ENCODE measurements around the gene NCK2. TPM values are rescaled to one million over a fixed set of nuclear protein-coding genes. Genes with fewer than 3 reads are reported as not detected.

The NCK2 gene
- total RNA-seq, 1 donor from 2014 or later: 39.9 TPM

- no peak for ATAC-seq
- intact Hi-C loops (cut with micrococcal nuclease): no loop called here
Measured at GRCh38 chr2:105800953-105801635, 56.4 kb downstream of the NCK2 start.

GRCh38 chr2:105801961-105802360 is 57.2 kb downstream of the NCK2 start:
- no peak for DNase-seq
- intact Hi-C loops (cut with micrococcal nuclease): no loop called here
- ATAC-seq: peak; percentile 15

More at GRCh38 chr2:105800953-105801635, 56.4 kb downstream of the NCK2 start:
- no peak for DNase-seq

GRCh38 chr2:105802587-105802986 is 57.9 kb downstream of the NCK2 start:
- intact Hi-C loops (cut with micrococcal nuclease): no loop called here
- DNase-seq: no peak
- ATAC-seq: no peak

GRCh38 chr2:105803337-105803736 is 58.6 kb downstream of the NCK2 start:
- no peak for DNase-seq
- intact Hi-C loops (cut with micrococcal nuclease): no loop called here
- no peak for ATAC-seq

GRCh38 chr2:105803773-105804172 is 59.1 kb downstream of the NCK2 start:
- ATAC-seq: no peak
- intact Hi-C loops (cut with micrococcal nuclease): no loop called here
- no peak for DNase-seq

- ATAC-seq: no peak
- intact Hi-C loops (cut with micrococcal nuclease): no loop called here
- DNase-seq: no peak
Measured at GRCh38 chr2:105804266-105804665, 59.6 kb downstream of the NCK2 start.

GRCh38 chr2:105806996-105807395 is 62.3 kb downstream of the NCK2 start:
- DNase-seq (no peak), ATAC-seq (no peak)
- intact Hi-C loops (cut with micrococcal nuclease): no loop called here

- no peak for ATAC-seq
- DNase-seq: no peak
- intact Hi-C loops (cut with micrococcal nuclease): no loop called here
Measured at GRCh38 chr2:105808423-105809096, 63.8 kb downstream of the NCK2 start.

- DNase-seq (no peak), ATAC-seq (no peak)
- intact Hi-C loops (cut with micrococcal nuclease): no loop called here
Measured at GRCh38 chr2:105809097-105809473, 64.4 kb downstream of the NCK2 start.

- no peak for ATAC-seq
- intact Hi-C loops (cut with micrococcal nuclease): no loop called here
Measured at GRCh38 chr2:105809723-105810122, 65.0 kb downstream of the NCK2 start.

GRCh38 chr2:105812180-105813044 is 67.7 kb downstream of the NCK2 start:
- DNase-seq: peak; percentile 69
- peak; percentile 94 for ATAC-seq
- intact Hi-C loops (cut with micrococcal nuclease): no loop called here

More at GRCh38 chr2:105809723-105810122, 65.0 kb downstream of the NCK2 start:
- DNase-seq: no peak

DNA sequence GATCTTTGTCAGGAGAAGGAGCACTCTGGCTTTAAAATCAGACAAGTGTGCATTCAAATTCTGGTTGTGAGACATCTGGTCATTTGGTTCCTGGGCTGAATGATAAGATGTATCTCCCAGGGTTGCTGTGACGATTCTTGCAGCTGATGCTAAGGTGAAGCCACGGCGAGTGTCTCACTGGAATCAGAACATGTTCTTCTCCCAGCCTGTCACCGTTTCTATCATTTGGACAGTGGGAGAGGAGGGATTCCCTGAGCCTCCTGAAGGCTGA is 68.3 kb downstream of the NCK2 start:
- ATAC-seq: no peak
- intact Hi-C loops (cut with micrococcal nuclease): no loop called here
- no peak for DNase-seq

DNA sequence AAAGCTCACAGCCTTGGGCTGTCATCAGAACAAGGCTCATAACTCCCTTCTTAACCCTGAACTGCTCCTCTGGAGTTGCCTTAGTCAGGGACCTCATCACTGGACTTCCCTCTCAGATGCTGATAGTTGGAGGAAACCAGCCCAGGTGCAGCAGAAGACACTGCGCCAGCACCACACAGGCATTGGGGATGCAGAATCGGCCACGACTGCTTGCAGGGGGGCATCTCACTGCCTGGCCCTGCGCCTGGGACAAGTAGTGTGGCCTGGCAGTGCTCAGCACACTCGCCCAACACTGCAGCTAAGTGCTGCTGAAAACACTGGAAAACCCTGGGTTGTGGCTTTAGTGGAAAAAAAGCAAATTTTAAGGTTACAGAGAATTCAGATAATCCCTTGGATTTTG is 68.7 kb downstream of the NCK2 start:
- ATAC-seq (no peak), DNase-seq (no peak)
- intact Hi-C loops (cut with micrococcal nuclease): no loop called here

- ATAC-seq (no peak), DNase-seq (no peak)
- intact Hi-C loops (cut with micrococcal nuclease): no loop called here
Measured at GRCh38 chr2:105814291-105814940, 69.7 kb downstream of the NCK2 start.

DNA sequence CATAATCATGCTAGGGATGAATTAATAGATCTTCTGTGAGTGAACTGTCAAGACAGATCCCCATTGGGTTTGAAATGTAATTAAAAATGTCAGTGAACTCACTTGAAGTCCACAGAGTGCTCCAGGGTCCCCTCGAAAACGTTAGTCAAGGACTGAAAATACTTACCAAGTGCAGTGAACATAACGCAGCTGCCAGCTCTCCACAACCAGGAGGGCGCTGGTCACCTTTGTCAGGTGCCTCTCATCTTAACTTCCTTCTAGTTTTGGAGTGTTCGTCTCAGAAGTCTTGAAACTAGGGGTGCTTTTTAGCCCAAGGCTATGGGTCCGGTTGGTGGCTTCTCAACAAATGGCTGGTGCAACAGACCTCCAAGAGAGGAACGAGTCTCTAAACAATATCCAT is 70.7 kb downstream of the NCK2 start:
- DNase-seq: no peak
- no peak for ATAC-seq
- intact Hi-C loops (cut with micrococcal nuclease): no loop called here

GRCh38 chr2:105820151-105820550 is 75.4 kb downstream of the NCK2 start:
- intact Hi-C loops (cut with micrococcal nuclease): no loop called here
- ATAC-seq (no peak), DNase-seq (no peak)

GRCh38 chr2:105820691-105821090 is 76.0 kb downstream of the NCK2 start:
- intact Hi-C loops (cut with micrococcal nuclease): no loop called here
- DNase-seq: no peak
- no peak for ATAC-seq

DNA sequence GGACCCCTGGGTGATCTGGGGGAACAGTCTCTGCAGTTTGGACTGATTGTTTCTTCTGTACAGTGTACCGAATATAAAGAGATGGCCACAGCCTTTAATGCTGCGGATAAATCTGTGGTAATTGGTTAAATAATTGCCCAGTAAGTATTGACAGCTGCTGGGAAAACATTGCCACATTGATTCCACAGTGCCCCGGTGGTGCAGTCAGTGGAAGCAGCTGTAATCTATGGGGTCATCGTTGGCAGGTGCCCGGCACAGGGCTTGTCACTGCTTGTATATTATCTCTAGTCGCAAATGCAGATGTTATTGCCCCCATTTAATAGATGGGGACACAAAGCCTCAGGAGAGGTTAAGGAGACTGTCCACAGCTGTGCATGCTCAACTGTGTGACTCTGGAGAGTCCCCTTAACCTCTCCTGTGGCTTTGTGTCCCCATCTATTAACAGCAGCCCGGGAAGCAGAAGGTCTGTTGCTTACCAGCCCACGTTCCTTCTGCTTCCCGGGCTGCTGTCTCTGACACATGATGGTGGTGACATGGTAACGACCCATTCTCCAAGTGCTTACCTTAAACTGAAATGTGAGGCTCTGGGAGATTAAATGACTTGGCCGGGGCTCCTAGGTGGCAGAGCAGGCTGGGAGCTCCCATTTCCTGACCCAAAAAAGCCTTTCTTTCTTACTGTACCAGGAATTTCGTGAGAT is 76.9 kb downstream of the NCK2 start:
- DNase-seq (peak; percentile 44), ATAC-seq (peak; percentile 81)
- intact Hi-C loops (cut with micrococcal nuclease): no loop called here

DNA sequence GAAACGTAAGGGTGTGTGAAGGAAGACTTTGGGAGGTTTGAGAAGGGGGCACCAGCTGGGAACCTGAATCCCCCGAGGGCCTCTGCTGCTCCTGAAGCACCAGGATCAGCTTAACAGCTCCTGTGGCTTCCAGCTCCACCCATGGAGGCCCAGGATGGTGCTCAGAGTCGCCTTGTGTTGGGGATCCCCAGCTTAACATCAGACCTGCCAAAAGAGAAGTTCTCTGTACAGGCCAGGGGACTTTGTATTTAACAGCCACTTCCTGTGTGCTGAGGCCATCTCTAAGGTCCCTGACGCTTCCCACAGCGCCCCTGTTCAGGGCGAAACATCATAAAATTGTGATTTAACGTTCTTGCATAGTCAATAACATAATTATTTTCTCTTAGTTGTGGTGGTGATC is 77.5 kb downstream of the NCK2 start:
- ATAC-seq: peak; percentile 37
- DNase-seq: no peak
- intact Hi-C loops (cut with micrococcal nuclease): no loop called here

All from left ventricle myocardium superior (tissue), 1 donor.